ENCODE data around the gene GNG11.
"Not testable (repeated sequence)": the region's sequence is repeated elsewhere in the genome, so short reads cannot be mapped to it uniquely, and the experiment has no call there.

GNG11 gene

DNA sequence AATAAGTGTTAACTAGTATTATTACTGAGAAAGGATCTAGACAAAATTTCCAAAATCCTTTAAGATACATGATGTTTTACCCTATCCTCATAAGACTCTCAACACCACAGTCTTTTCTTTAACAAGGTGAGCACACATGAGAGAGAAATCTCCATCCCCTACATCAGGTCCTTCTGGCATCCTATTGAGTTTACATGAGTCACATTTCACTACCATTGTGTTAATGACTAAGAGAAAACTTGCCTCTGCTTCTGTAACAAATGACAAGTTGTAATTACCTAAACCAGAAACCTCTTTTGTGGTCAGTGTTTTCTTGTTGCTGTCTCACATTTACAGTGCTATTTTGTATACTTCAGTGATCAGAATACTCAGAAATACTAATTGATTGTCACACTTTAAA is 9.9 kb upstream of the GNG11 start:
- DNase-seq: not testable (repeated sequence)

DNA sequence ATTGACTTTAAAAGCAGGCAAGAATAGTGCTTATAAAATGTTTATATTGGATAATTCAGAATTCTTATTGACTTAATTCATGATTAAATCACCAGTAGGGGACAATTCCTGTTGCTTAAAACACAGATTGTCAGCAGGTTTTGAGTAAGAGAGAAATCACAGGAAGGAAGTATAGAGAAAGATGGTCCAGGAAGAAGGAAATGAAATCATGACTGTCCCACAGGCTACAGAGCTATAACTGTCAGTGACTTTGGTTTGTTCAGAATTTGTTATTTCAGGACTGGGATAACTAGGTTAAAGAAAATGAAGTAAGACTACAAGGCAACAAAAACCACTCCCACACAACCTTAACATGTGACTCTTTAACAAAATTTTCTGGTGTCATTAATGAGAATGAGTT is 8.3 kb upstream of the GNG11 start:
- DNase-seq: no peak

DNA sequence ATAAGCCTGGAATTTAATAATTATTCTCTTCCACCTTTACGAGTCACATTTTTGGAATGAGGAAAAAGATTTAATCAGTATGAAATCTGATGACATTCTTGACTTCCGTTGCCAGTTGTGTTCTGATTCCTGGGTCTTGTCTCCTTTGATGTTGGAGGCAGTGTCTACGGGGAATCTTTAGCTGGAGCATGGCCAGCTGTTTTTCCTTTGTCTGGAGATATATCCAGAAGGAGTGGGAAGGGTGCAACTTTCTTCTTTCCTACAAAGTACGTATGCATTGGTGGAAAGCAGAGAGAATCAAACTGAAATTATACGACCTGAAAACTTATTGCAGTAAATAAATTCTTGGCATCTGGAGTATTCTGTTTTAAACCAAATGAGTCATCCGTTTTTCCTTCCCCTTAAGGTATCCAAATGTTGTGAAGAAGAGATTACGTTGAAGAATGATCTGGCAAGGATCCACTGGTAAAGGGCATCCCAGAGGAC is 6.9 kb upstream of the GNG11 start:
- DNase-seq: no peak

DNA sequence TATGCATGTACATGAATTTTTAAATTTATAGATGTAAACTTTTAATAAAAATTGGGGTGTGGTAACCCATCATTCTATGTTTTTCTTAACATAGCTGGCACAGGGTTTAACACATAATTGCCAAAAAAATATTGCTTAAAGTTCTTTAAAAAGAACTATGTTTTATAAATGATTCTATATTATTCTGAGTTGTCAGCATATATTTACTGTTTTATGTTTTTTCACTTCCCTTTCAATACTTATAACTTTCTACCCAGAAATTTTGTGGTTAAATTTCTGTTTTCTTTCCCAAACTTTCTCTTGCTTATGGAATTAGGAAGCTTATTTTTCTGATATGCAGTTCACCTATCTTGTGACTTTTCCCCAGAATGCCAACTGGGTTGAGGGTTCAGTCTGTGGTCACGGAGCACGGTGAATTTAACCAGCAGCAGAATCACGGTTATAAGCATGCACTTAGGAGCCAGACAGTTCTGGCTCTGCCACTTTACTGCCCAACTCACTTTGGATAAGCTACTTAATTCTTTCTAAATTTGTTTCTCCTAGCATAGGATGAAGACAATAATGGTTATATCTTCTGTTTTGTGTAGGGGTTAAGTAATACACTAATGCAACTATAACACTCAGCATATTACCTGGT is 6.2 kb upstream of the GNG11 start:
- DNase-seq: not testable (repeated sequence)

DNA sequence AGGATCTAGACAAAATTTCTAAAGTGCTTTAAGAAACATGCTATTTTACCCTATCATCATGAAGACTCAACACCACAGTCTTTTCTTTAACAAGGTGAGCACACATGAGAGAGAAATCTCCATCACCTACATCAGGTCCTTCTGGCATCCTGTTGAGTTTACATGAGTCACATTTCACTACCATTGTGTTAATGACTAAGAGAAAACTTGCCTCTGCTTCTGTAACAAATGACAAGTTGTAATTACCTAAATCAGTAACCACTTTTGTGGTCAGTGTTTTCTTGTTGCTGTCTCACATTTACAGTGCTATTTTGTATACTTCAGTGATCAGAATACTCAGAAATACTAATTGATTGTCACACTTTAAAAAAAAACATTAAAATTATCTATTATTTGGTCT is 5.6 kb upstream of the GNG11 start:
- DNase-seq: not testable (repeated sequence)

DNA sequence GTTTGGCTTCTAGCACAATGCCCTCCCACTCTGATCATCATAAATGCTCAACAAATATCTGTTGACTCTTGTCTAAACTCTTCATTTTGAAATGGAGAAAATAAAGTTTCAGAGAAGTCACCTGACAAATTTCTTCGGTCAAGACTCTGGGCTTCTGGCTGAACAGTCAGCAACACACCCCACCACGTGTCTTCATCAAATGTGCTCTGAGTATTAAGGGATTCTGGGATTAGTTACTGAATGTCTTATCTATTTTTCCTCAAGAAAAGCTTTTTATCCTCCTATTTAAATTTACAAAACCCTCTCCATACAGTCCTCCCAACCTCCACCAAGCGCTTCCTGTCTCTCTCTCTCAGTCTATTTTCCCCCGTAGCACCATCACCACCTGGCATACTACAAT is 5.2 kb upstream of the GNG11 start:
- not testable (repeated sequence) for DNase-seq

DNA sequence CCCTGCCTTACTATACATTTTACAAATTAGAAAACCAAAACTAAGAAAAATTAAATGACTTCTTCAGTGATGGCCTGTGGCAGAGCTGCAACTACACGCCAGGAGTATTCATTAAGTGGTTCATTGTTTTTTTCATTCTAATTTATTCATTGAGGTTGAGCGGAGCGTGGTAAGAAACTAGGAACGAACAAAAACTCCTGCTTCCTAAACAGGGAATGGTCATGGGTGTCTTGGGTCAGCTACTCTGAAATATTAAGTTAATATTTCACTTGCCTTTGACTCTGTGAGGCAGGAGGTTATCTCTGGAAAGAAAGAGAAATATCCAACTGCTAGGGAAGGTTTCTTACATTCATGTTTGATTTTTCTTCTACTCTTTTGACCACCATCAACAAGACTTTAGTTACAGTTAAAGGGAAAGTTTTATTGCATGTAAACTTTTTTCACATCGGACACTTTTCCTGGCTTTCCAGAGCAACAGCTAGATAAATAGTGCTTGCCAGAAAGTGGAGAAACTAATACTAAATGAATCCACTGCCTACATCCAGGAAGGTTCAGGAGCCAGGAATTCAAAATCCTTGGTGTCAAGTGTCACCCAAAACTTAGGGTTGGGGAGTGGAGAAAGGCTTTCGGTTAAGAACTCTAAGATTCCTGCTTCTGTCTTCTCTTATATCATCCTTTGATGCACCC is 896 bp upstream of the GNG11 start:
- DNase-seq: no peak

DNA sequence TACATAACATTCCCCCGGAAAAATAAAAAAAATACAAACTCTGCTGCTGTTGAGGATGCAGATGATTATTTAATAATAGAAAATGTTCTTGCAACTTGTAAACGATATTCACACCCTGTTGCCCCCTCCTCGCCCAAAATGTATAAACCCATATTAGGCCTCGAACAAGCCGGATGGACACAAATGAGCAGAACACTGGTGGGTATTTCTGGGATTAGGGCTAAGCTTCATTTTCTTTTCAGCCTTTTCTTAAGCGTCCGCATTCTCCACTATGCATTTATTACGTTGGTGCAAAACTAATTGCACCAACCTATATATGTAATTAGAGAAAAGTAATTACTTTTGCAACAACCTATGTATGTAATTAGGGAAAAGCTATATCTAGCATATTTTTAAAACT is 349 bp upstream of the GNG11 start:
- DNase-seq: no peak

DNA sequence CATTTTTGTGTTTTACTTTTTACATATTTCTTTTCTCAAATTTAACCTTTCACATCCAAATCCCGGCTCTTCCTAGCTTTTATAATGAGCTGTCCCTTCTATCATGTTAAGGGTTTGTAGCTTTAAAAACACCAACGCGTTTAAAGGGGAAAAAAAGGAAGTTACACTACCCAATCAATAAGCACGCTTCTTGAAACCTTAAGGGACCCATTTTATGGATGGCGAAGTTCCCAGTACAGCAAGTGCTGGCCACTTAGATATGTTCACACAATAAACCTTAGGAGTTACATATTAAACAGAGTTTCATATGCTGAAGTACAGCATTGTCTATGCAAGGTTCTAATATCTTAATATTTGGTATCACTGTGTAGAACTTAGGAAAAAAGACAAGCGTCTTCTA is 1.8 kb downstream of the GNG11 start:
- DNase-seq: no peak

DNA sequence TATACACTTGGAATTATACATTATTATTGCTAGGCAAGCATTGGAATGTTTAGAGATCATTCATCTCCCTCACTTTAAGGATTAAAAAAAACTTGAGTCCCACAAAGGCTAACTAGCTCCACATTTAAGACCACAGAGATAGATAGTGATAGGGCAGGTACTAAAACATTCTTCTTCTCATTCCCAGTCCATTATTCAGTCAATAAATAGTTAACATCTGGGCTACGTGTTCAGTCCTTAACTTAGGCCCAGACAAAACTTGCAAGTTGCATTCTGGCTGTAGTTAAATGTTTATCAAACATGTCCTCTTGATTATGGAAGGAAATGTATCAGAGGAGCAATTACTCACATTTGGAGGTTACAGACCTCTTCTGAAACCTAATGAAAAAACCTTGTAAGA is 2.4 kb downstream of the GNG11 start:
- no peak for DNase-seq

DNA sequence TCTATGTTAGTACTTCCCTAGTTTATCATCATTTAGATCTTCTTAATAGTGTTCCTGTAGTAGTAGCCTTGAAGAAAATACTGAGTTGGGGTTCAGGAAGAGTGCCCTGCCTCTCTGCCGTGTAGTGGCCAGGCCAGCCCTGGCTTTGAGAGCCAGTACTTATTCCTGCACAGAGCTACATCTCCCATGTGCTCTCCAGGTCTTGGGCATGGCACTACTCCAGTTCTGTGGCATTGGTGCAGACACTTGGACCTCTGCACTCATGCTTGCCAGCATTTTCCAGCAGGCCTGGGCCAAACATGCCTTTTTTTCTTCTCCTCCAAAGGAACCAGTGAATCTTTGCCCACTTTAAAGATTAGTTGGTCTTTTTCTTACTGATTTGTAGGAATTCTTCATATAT is 5.3 kb downstream of the GNG11 start:
- no peak for DNase-seq

DNA sequence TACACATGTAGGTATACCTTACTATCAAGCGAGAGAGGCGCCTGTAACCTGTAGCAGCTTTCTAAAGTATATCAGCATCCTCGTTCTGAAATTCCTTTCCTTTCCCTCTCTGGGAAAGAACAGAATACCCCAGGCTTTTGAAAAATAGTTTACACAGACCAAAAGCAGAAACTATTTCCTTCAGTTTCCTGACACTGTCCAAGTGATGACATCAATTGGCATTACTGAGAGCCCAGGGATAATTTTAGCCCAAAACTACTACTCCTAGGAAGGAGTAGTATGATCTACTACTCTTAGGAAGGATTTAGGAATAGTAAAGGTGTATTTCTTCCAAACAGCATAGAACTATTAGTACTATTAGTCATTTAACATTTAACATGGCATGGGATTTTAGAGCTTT is 6.0 kb downstream of the GNG11 start:
- DNase-seq: no peak

DNA sequence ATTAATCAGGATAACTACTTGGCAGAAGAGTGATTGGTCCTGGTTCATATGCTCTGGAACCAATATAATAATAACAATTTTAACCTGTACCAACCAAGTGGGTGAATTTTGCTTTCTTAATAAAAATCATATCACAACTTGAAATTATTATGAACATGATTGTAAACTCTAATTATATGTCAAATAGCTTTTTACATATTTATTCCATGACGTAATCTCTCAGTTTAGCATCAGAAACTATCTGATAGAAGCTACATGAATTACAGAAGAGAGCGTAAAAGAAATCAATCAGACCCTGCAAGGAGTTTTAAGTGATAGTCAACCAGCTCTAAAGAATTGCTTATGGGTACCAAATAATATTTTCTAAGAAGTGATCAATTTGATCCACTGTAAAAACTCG is 10.1 kb downstream of the GNG11 start:
- DNase-seq: no peak

DNA sequence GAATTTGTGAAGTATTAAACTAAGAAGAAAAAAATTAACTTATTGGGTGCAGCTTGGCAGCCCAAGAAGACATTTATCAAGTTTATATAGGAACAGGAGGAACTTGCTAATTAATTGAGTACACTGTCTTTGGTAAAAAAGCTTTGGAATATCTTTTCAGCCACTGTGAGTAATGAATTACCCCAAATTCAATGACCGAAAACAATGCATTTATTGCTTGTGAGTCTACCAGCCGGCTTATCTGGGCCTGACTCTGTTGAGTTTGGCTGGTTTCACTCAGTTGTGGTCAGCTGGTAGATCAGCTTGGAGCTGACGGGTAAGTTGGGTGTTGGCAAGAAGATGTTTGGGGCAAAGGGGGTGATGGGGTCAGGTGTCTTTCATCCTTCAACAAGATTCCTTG is 11.6 kb downstream of the GNG11 start:
- no peak for DNase-seq

DNA sequence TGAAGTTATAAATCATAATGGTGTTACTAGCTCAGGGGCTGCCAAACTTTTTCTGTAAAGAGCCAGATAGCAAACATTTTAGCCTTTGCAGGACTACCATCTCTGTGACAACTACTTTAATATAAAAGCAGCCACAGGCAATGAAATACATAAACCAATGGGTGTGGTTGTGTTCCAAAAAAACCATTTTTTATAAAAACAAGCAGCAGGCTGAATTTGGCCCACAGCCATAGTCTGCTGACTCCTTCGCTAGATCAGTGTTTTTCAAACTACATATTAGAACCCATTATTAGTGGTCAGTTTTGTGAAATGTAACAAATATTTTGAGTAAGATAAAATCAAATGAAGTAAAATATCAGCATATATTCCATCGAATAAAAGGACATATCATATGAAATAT is 13.6 kb downstream of the GNG11 start:
- no peak for DNase-seq

DNA sequence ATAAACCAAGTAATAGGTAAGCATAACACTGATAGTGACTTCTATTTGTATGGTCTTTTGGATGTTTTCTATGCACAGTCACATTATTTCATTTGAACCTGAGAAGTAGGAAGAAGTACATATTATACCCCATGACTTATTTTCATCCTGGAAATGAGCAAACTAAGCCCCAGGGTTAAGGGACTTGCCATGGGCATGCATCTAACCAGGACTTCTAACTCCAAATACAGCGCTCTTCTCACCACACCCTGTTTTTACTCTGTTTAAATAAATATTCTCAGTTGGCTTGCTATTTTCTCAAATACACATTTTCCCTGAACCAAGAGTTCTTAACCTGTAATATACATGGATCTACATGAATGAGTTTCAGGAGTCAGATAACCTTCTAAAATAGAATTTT is 16.3 kb downstream of the GNG11 start:
- no peak for DNase-seq

DNA sequence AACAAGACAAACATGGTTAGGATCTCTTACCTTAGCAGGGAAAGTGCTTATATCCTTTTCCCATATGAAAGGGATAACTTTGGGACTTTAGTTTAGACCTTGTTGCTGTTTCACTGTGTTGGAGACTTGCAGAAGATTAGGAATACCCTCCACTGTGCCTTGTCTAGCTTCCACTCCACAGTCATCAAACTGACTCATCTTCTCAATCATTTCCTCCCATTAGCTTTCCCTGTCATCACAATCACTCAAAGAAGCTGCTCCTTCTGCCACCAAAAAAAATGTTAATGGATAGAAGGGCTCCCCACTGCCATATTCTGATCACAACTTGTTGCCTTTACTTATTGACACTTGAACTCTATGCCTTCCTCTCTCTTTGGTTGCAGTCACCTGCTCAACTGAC is 16.8 kb downstream of the GNG11 start:
- no peak for DNase-seq

DNA sequence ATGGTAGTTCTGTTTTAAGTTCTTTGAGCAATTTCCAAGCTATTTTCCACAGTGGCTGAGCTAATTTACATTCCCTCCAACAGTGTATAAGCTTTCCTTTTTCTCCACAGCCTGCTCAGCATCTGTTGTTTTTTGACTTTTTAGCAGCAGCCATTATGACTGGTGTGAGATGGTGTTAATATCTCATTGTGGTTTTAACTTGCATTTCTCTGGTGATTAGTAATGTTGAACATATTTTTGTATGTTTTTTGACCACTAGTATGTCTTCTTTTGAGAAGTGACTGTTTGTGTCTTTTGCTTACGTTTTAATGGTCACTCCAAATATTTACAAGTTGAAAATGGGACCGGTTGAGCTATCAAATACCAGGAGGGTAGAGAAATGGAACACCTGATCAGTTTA is 20.4 kb downstream of the GNG11 start:
- no peak for DNase-seq

DNA sequence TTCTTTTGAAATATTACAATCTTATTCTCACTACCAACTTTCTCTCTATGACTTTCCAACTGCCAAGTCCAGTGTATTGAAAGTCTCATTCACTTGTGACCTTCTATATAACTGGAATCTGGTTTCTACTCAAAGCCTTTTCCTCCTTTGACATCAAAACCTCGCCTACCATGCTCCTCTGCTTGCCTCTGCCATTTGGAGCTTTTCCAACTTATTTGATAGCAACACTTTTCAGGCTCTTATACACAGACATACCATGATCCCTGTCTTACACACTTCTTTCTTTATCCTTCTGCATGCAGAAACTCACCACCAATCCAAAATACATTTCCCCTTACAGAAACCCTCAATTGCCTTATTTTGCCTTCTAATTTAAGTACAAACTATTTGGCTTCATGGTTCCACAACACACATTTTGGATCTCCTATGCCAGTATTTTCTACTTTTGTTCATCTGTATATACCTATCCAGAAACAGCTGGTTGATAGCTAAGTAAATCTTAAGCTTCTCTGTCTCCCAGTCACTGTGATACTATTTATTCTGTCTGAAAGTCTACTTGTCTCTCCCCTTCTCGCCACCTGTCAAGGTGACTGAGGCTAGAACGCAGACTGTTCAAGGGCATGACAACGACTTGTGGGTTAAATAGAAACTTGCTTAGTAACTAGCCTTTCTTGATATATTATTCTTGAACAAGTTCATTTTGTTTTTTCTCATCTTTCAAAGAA is 22.4 kb downstream of the GNG11 start:
- no peak for DNase-seq

DNA sequence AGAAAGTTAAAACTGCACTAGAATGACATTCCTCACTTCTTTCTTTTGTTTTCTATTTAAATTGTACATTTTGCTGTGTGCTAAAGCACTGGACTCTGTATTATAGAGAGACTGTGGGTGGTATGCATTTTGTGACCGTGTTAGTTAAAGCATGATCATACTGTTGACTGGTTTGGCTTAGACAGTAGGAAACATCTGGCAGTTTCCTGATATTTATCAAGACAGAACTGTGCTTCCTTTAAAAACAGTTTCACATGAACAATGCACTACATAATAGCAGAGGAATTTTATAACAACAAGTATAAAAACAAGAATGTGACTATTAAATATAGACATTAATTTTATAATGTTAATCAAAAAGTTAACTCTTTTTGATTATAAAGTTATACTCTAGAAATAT is 23.1 kb downstream of the GNG11 start:
- no peak for DNase-seq

DNA sequence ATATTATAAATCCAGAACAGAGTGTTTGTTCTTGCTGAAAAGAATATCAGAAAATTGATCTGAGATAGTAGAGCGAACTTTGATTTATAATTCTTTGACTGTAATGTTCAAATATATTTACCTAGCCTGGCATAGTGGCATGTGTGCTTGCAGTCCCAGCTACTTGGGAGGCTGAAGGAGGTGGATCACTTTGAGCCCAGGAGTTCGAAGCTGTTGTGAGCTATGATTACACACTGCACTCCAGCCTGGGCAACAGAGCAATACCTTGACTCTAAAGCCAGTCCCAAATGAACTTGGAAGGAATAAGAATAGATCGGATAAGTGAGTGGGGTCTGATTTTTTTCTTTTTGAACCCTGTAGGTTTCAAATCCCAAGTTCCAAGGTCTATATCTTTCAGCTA is 23.5 kb downstream of the GNG11 start:
- DNase-seq: no peak

DNA sequence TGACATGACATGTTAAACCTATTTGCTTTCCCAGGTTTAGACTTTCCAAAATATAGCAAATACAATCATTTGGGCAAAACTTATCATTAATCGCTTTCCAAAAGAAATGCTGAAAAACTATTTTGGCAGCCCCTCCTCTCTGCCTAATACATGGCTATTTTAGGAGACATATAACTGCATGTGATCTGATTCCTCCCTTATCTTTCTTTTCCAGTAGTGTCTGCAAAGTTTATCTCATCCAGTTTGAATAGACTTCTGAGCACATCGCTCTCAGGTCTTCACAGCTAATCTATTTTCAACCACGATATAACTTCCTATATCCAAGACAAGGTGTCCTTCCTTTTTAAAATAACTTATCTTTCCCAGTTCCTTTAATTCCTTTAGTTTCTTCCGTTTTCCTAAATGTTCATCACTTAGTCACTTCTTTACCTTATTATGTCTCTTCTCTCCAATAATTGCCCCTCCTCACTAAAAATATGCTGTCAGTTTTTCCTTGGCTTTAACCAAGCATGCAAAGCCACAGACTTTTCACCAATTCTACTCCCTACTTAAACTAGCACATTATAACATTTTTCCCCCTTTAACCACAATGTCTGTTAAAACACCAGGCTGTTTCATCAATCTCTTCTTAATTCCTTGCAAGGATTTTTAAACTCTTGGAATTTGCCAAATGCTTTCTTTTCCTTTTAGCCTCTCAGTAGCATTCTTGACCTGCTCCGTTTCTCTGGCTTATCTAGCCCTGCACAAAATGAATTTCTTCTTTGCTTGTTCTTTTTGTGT is 24.4 kb downstream of the GNG11 start:
- no peak for DNase-seq

DNA sequence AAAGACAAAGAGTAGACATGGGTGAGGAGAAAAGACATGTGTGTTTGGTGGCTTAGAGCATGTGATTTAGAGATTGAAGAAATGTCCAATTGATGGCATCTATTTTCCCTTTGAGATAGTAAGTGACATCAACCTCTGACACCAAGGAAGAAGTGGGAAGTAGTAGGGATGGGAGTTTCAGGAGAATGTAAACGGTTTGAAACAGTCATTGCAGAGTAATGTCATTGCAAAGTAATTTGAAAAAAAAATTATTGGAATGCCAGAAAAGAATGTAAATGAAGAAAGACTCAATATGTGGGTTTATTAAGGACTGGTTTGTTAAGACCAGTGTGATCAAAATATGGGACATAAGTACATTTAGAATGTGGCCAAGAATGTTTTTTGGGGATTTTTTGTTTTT is 26.6 kb downstream of the GNG11 start:
- no peak for DNase-seq

DNA sequence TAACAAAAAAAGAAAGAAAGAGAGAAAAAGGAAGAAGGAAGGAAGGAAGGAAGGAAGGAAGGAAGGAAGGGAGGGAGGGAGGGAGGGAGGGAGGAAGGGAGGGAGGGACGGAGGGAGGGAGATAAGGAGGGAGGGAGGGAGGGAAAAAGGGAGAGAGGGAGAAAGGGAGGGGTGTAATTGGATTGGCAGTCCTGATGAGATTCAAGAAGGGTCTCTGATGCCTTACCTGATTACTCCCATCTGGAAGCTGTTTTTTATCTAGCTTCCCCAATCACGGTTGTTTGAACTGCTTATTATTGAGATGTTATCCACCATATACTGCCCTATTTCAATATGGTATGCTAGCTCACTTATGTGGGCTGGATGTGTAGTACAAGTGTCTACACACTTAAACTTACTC is 27.3 kb downstream of the GNG11 start:
- DNase-seq: no peak
